Body of pancreas (tissue), 4 donors: ENCODE results near the gene CTF1.
"Not testable (repeated sequence)": the region's sequence is repeated elsewhere in the genome, so short reads cannot be mapped to it uniquely, and the experiment has no call there.

Experiments
- POLR2A ChIP-seq, 3 donors: fragments of 450-650 bp; IDR thresholded peaks; one replicate each; pipeline ENCODE4 v1.6.1; 2016; ENCODE audit warnings: antibody characterized with exemption in 3 of 3, mild to moderate bottlenecking in 2 of 3
- TF ChIP-seq, protein P1 (sequence below), 7 experiments: fragments of 450-650 bp in 4 of 7; fragments of 200-600 bp in 3 of 7; sonication (generic) in 3 of 7; IDR thresholded peaks; one replicate each; pipeline ENCODE4 v1.5.1; 2016 to 2019; ENCODE audit warnings: antibody characterized with exemption in 7 of 7

DNA sequence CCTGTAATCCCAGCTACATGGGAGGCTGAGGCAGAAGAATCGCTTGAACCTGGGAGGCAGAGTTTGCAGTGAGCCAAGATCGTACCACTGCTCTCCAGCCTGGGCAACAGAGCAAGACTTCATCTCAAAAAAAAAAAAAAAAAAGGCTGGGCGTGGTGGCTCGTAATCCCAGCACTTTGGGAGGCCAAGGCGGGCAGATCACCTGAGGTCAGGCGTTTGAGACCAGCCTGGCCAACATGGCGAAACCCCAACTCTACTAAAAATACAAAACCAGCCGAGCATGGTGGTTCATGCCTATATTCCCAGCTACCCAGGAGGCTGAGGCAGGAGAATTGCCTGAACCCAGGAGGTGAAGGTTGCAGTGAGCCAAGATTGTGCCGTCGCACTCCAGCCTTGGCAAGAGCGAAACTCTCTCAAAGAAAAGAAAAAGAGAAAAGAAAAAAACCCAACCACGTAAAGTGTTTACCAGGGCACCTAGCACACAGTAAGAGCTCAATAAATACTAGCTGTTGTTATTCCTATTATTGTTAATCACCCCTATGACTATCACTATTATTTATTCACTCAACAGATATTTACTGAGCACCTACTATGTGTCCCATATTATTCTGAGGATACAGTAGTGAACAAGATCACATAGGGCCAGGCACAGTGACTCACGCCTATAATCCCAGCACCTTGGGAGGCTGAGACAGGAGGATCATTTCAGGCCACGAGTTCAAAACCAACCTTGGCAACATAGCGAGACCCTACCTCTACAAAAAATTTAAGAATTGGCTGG lies 5.2 kb upstream of the CTF1 start:
- TF ChIP-seq, protein P1, sequence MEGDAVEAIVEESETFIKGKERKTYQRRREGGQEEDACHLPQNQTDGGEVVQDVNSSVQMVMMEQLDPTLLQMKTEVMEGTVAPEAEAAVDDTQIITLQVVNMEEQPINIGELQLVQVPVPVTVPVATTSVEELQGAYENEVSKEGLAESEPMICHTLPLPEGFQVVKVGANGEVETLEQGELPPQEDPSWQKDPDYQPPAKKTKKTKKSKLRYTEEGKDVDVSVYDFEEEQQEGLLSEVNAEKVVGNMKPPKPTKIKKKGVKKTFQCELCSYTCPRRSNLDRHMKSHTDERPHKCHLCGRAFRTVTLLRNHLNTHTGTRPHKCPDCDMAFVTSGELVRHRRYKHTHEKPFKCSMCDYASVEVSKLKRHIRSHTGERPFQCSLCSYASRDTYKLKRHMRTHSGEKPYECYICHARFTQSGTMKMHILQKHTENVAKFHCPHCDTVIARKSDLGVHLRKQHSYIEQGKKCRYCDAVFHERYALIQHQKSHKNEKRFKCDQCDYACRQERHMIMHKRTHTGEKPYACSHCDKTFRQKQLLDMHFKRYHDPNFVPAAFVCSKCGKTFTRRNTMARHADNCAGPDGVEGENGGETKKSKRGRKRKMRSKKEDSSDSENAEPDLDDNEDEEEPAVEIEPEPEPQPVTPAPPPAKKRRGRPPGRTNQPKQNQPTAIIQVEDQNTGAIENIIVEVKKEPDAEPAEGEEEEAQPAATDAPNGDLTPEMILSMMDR (IDR thresholded peaks at IDR 0.05): not testable (repeated sequence)
- not testable (repeated sequence) for TF ChIP-seq POLR2A (IDR thresholded peaks at IDR 0.05)
